Bronchial epithelial cell (primary cell): ENCODE measurements around the gene CDH2. TPM values are rescaled to one million over a fixed set of nuclear protein-coding genes. Genes with fewer than 3 reads are reported as not detected.

Experiments used
- DNase-seq: peaks from one replicate; pipeline ENCODE4 v3.0.0-alpha.2; 2010; ENCODE audit warnings: low read depth
- FAIRE-seq: peaks from 2 replicates; lab custom pipeline; 2011; peaks lifted over from hg19 to GRCh38; lab: Jason Lieb, UNC
- H3K27me3 ChIP-seq: 2 replicates; pipeline ENCODE4 v1.5.1; 2011; ENCODE audit warnings: low read length; ENCODE audit not compliant: control insufficient read depth, insufficient read depth
- H3K36me3 ChIP-seq: 2 replicates; pipeline ENCODE4 v1.5.1; 2011; ENCODE audit warnings: low read length; ENCODE audit not compliant: control insufficient read depth, insufficient read depth
- H3K4me3 ChIP-seq: 2 replicates; pipeline ENCODE4 v1.5.1; 2011; ENCODE audit warnings: mild to moderate bottlenecking, low read depth, low read length, control low read depth
- total RNA-seq: library from RNA; depleted of rRNA; stranded (reverse); fragments of >200 nt; gene quantifications from 2 replicates; pipeline ENCODE4 v1.2.1, GENCODE V29; 2014
- TF ChIP-seq, protein P1 (sequence below): IDR thresholded peaks from 2 replicates; pipeline ENCODE4 v1.5.1; 2011; ENCODE audit warnings: mild to moderate bottlenecking, moderate library complexity, low read length, control low read depth, inconsistent platforms; ENCODE audit not compliant: insufficient read depth, severe bottlenecking

The CDH2 gene
- total RNA-seq, 1 donor from 2014 or later, result 0.79 TPM

DNA sequence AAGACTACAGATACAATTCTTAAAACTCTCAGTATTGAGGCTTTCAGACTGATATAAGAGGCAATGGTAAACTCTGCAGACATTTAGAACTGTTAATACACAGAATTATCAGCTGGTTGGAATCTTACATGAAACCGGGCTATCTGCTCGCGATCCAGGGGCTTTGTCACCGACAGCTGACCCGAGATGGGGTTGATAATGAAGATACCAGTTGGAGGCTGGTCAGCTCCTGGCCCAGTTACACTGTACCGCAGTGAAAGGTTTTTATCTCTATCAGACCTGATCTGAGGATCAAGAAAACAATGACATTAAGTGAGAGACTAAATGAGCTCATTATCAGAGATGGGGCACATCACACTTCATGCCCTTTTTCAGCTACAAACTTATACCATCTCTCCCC lies 167.3 kb downstream of the CDH2 start:
- no peak for FAIRE-seq
- Histone ChIP-seq H3K27me3 (no peaks in the 10 kb centered on the region), H3K4me3 (no peak overlapping the region), H3K36me3 (no peaks in the 10 kb centered on the region)
- TF ChIP-seq, protein P1, sequence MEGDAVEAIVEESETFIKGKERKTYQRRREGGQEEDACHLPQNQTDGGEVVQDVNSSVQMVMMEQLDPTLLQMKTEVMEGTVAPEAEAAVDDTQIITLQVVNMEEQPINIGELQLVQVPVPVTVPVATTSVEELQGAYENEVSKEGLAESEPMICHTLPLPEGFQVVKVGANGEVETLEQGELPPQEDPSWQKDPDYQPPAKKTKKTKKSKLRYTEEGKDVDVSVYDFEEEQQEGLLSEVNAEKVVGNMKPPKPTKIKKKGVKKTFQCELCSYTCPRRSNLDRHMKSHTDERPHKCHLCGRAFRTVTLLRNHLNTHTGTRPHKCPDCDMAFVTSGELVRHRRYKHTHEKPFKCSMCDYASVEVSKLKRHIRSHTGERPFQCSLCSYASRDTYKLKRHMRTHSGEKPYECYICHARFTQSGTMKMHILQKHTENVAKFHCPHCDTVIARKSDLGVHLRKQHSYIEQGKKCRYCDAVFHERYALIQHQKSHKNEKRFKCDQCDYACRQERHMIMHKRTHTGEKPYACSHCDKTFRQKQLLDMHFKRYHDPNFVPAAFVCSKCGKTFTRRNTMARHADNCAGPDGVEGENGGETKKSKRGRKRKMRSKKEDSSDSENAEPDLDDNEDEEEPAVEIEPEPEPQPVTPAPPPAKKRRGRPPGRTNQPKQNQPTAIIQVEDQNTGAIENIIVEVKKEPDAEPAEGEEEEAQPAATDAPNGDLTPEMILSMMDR, result no peak
- DNase-seq, result no peak

DNA sequence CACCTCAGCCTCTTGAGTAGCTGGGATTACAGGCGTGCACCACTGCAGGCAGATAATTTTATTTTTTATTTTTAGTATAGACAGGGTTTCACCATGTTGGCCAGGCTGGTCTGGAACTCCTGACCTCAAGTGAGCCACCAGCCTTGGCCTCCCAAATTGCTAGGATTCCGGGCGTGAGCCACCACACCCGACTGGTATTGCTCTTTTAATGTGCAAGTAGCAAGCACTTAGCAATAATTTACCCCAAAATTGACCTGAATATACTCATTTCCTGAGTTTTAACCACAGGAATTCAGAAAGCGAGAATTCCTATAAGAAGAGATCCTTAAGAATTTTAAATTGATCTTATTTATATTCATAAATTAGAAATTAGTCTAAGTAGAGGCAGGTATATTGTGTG lies 169.1 kb downstream of the CDH2 start:
- TF ChIP-seq, protein P1, result no peak
- no peak for DNase-seq
- no peaks in the 10 kb centered on the region for H3K36me3 ChIP-seq
- no peak for FAIRE-seq
- H3K4me3 ChIP-seq, result no peak overlapping the region
- H3K27me3 ChIP-seq, result no peaks in the 10 kb centered on the region

DNA sequence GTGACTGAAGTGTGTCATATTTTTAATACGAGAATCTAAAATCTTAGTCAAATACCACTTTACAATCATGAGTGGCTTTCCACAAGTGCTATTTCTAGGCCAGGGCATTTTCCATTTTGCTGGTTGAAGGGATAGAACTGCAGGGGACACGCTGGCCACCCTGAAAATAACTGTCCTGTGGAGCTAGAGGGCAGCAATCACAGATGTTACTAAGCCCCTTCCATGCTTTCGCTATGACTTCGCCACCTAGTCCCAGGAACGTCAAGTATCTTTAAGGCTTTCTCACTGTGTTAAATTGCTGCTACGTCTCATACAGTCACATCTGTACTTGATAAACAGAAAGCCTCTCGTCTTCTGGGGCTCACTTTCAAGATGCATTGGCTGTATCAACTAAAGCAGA lies 171.8 kb downstream of the CDH2 start:
- TF ChIP-seq, protein P1, result no peak
- Histone ChIP-seq H3K36me3 (no peaks in the 10 kb centered on the region), H3K27me3 (no peaks in the 10 kb centered on the region), H3K4me3 (no peak overlapping the region)
- no peak for DNase-seq
- no peak for FAIRE-seq

DNA sequence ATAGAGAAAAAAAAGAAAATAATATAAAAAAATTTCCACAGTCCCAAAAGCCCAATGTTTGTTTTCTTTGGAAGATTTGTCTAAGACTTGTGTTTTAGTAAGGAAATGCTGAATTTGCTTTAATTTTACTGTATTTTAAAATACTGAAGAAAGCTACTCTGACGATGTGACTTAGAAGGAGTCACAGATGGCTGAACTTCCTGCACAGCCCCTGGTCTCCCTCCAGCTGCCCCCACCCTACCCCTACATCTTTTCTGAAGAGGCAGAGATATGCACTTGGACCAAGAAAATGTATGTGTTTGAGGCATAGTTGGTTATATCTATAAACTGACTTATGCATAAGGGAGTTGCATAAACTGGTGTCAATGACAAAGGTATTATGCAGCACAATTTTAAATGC lies 172.3 kb downstream of the CDH2 start:
- Histone ChIP-seq H3K36me3 (no peaks in the 10 kb centered on the region), H3K27me3 (no peaks in the 10 kb centered on the region), H3K4me3 (no peak overlapping the region)
- FAIRE-seq (no peak), DNase-seq (no peak)
- TF ChIP-seq, protein P1, result no peak

DNA sequence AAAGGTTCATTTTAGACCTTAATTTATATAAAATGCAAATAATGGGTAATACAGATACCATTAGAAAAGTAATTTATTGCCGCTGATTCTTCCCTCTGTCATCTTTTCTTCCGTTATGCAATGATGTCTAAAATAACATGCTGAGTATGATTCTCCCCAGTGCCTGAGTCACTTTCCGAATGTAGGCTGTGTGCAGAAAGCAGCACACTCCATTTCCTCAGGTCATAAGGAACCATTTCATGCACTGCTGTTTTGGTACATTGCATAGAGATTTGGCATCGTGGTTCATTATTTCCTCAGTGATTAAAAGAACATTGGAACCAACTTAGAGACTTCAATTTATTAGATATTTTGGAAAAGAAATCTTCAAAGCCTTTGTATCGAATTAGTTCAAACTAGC lies 173.5 kb downstream of the CDH2 start:
- FAIRE-seq, result no peak
- no peaks in the 10 kb centered on the region for H3K27me3 ChIP-seq

DNA sequence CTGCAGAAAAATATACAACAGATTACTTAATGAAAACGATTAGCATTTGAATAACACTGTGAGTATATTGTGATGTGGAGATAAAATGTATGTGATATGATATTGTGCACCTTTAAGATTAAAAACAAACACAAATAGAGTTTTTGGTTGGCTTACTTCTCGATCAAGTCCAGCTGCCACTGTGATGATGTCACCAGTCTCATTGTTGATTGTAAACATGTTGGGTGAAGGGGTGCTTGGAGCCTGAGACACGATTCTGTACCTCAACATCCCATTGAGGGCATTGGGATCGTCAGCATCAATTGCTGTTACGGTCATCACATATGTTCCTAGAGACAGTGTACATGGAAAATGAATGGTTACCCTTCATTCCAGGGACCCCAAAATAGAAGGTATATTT lies 174.1 kb downstream of the CDH2 start:
- FAIRE-seq, result no peak
- no peak overlapping the region for H3K4me3 ChIP-seq
- no peaks in the 10 kb centered on the region for H3K27me3 ChIP-seq
- TF ChIP-seq, protein P1, result no peak
- DNase-seq, result no peak
- no peaks in the 10 kb centered on the region for H3K36me3 ChIP-seq

More for the DNA sequence above, 173.5 kb downstream of the CDH2 start:
- Histone ChIP-seq H3K4me3 (no peak overlapping the region), H3K36me3 (no peaks in the 10 kb centered on the region)
- peak; percentile 55 for DNase-seq
- TF ChIP-seq, protein P1, result no peak
